HG03571 (cell line): ENCODE measurements around the gene USP15.
"Not testable (repeated sequence)": the region's sequence is repeated elsewhere in the genome, so short reads cannot be mapped to it uniquely, and the experiment has no call there.

Experiments used
- ATAC-seq: cut with Tn5 transposase; IDR thresholded peaks from one replicate; pipeline ENCODE4 v1.9.1; 2021; ENCODE audit not compliant: unreplicated experiment

Gene USP15

GRCh38 chr12:62436164-62436503 is 175.9 kb downstream of the USP15 start:
- no peak for ATAC-seq

- ATAC-seq: no peak
These were observed 178.0 kb downstream of the USP15 start for GRCh38 chr12:62438098-62438692.

GRCh38 chr12:62446754-62447452 is 186.7 kb downstream of the USP15 start:
- ATAC-seq: no peak

GRCh38 chr12:62448436-62448835 is 188.2 kb downstream of the USP15 start:
- no peak for ATAC-seq

GRCh38 chr12:62455429-62455828 is 195.2 kb downstream of the USP15 start:
- not testable (repeated sequence) for ATAC-seq

- ATAC-seq: no peak
These were observed 198.4 kb downstream of the USP15 start for GRCh38 chr12:62458626-62459025.

- ATAC-seq: no peak
These were observed 199.8 kb downstream of the USP15 start for GRCh38 chr12:62459976-62460375.

GRCh38 chr12:62461171-62461837 is 201.1 kb downstream of the USP15 start:
- not testable (repeated sequence) for ATAC-seq

GRCh38 chr12:62463252-62463651 is 203.0 kb downstream of the USP15 start:
- ATAC-seq: not testable (repeated sequence)
